HCT116 (cell line): ENCODE results near the gene ZNF516. TPM values are rescaled to one million over a fixed set of nuclear protein-coding genes. Genes with fewer than 3 reads are reported as not detected.

Experiments used
- ATAC-seq: fragments of 200-7000 bp; cut with Tn5 transposase; 2 replicates; pipeline ENCODE4 v1.9.1; 2020; ENCODE audit warnings: mild to moderate bottlenecking, moderate library complexity
- BruUV-seq: library from RNA; stranded (reverse); fragments of 400-500 nt; replicated peaks from 2 replicates; lab custom pipeline; 2021; lab: Mats Ljungman, UMichigan
- CTCF ChIA-PET: fragments of 300-600 bp; sonication (Branson Sonifier 250); formaldehyde crosslinking; loops from one replicate; lab custom pipeline; 2021; ENCODE audit warnings: antibody characterized with exemption; lab: Charles Lee
- POLR2A ChIA-PET: fragments of 300-600, 350-600 bp; sonication (Branson Sonifier 250); formaldehyde crosslinking; loops from one replicate; lab custom pipeline; 2021; ENCODE audit warnings: antibody characterized with exemption; lab: Charles Lee
- RAD21 ChIA-PET, 2 experiments: fragments of 300-600 bp; sonication (Branson Sonifier 250); formaldehyde crosslinking; loops; one replicate each; lab custom pipeline; 2023; ENCODE audit warnings: low total read pairs in 2 of 2; ENCODE audit not compliant: uncharacterized antibody in 2 of 2, unreplicated experiment in 2 of 2, low non-redundant PET in 1 of 2; lab: Charles Lee
- DNase-seq: peaks from one replicate; pipeline ENCODE4 v3.0.0-alpha.2; 2010; ENCODE audit warnings: low read depth, low spot score
- H2AFZ ChIP-seq: fragments of 200-600 bp; shearing (Covaris generic), sonication (generic); 2 replicates; pipeline ENCODE4 v1.6.1; 2017; ENCODE audit warnings: low read depth, mixed run types, mixed read lengths, antibody characterized with exemption, low read length; ENCODE audit not compliant: poor library complexity, severe bottlenecking
- H3K27ac ChIP-seq: 2 replicates; pipeline ENCODE4 v1.5.1; 2012; ENCODE audit warnings: low read depth, low read length
- H3K27me3 ChIP-seq: fragments of 200-600 bp; sonication (generic); 2 replicates; pipeline ENCODE4 v1.6.1; 2016; ENCODE audit warnings: mixed run types, low read length, mixed read lengths; ENCODE audit not compliant: insufficient read depth
- H3K36me3 ChIP-seq, 2 experiments: fragments of 200-500 bp in 1 of 2; fragments of 200-600 bp in 1 of 2; sonication (Bioruptor generic) in 1 of 2; sonication (generic) in 1 of 2; 2 replicates each; pipeline versions ENCODE4 v1.5.1 to v1.6.1; 2014 to 2016; ENCODE audit warnings: low read length in 2 of 2, inconsistent platforms in 1 of 2, mixed read lengths in 1 of 2, mixed run types in 1 of 2; ENCODE audit not compliant: insufficient read depth in 2 of 2, control insufficient read depth in 1 of 2
- H3K4me1 ChIP-seq, 2 experiments: fragments of 200-600 bp in 1 of 2; sonication (generic) in 1 of 2; 2 replicates each; pipeline versions ENCODE4 v1.5.1 to v1.6.1; 2012 to 2017; ENCODE audit warnings: low read length in 2 of 2, inconsistent platforms in 1 of 2, mild to moderate bottlenecking in 1 of 2, mixed read lengths in 1 of 2, mixed run types in 1 of 2, moderate library complexity in 1 of 2; ENCODE audit not compliant: insufficient read depth in 2 of 2, control insufficient read depth in 1 of 2
- H3K4me2 ChIP-seq: fragments of 200-600 bp; sonication (generic); 2 replicates; pipeline ENCODE4 v1.6.1; 2017; ENCODE audit warnings: mixed run types, low read length, mixed read lengths
- H3K4me3 ChIP-seq, 2 experiments: fragments of 200-600 bp in 1 of 2; sonication (generic) in 1 of 2; replicated peaks in 1 of 2; 2 replicates each; pipeline ENCODE4 v1.5.1; 2011 to 2016; ENCODE audit warnings: low read length in 2 of 2, control low read depth in 1 of 2, low read depth in 1 of 2, mild to moderate bottlenecking in 1 of 2, mixed read lengths in 1 of 2, mixed run types in 1 of 2
- H3K79me2 ChIP-seq: fragments of 200-600 bp; sonication (generic); 2 replicates; pipeline ENCODE4 v1.6.1; 2017; ENCODE audit warnings: mild to moderate bottlenecking, mixed run types, low read length, moderate library complexity, mixed read lengths; ENCODE audit not compliant: insufficient read depth
- H3K9ac ChIP-seq: fragments of 200-600 bp; sonication (generic); 2 replicates; pipeline ENCODE4 v1.6.1; 2016; ENCODE audit warnings: low read length, mixed read lengths
- H3K9me2 ChIP-seq: fragments of 200-600 bp; sonication (generic), shearing (Covaris generic); 2 replicates; pipeline ENCODE4 v1.6.1; 2017; ENCODE audit warnings: mixed run types, mild to moderate bottlenecking, moderate library complexity; ENCODE audit not compliant: insufficient read depth
- H3K9me3 ChIP-seq, 2 experiments: fragments of 200-500 bp in 1 of 2; fragments of 200-600 bp in 1 of 2; sonication (Bioruptor generic) in 1 of 2; sonication (generic) in 1 of 2; 2 replicates each; pipeline ENCODE4 v1.6.1; 2014 to 2017; ENCODE audit warnings: low read length in 2 of 2, mixed read lengths in 2 of 2, inconsistent platforms in 1 of 2, low read depth in 1 of 2, mild to moderate bottlenecking in 1 of 2, mixed run types in 1 of 2, moderate library complexity in 1 of 2; ENCODE audit not compliant: control insufficient read depth in 1 of 2, insufficient read depth in 1 of 2
- H4K20me1 ChIP-seq: fragments of 200-600 bp; sonication (generic), shearing (Covaris generic); 2 replicates; pipeline ENCODE4 v1.6.1; 2017; ENCODE audit warnings: mixed run types, mild to moderate bottlenecking, moderate library complexity; ENCODE audit not compliant: insufficient read depth
- EGR1 ChIP-seq: IDR thresholded peaks from 2 replicates; pipeline ENCODE4 v1.6.1; 2012; ENCODE audit warnings: low read depth
- POLR2A ChIP-seq: IDR thresholded peaks from 2 replicates; pipeline ENCODE4 v1.7.0; 2011; ENCODE audit warnings: borderline replicate concordance; ENCODE audit not compliant: insufficient read depth, insufficient read length; ENCODE audit errors: extremely low read depth
- REST ChIP-seq: IDR thresholded peaks from 2 replicates; pipeline ENCODE4 v1.6.1; 2012; ENCODE audit warnings: low read depth
- SIN3A ChIP-seq: IDR thresholded peaks from 2 replicates; pipeline ENCODE4 v1.6.1; 2012; ENCODE audit warnings: low read depth
- TCF7L2 ChIP-seq: IDR thresholded peaks from 2 replicates; pipeline ENCODE4 v1.7.0; 2011; ENCODE audit warnings: borderline replicate concordance, inconsistent platforms; ENCODE audit not compliant: insufficient read depth, insufficient read length; ENCODE audit errors: extremely low read depth
- intact Hi-C: fragments of 100-400 bp; cut with micrococcal nuclease; formaldehyde crosslinking; loops from 2 replicates; pipeline ENCODE4 v1.10.0; 2022
- total RNA-seq: library from RNA; stranded (reverse); gene quantifications from one replicate; pipeline ENCODE4 v1.2.1, GENCODE V29; 2021; ENCODE audit not compliant: unreplicated experiment

The ZNF516 gene
- total RNA-seq, 1 experiment from 2014 or later, result 32.0 TPM

GRCh38 chr18:76368271-76368670 is 126.8 kb downstream of the ZNF516 start (continued):
- TF ChIP-seq REST, result no peak
- no peak for TF ChIP-seq EGR1

DNA sequence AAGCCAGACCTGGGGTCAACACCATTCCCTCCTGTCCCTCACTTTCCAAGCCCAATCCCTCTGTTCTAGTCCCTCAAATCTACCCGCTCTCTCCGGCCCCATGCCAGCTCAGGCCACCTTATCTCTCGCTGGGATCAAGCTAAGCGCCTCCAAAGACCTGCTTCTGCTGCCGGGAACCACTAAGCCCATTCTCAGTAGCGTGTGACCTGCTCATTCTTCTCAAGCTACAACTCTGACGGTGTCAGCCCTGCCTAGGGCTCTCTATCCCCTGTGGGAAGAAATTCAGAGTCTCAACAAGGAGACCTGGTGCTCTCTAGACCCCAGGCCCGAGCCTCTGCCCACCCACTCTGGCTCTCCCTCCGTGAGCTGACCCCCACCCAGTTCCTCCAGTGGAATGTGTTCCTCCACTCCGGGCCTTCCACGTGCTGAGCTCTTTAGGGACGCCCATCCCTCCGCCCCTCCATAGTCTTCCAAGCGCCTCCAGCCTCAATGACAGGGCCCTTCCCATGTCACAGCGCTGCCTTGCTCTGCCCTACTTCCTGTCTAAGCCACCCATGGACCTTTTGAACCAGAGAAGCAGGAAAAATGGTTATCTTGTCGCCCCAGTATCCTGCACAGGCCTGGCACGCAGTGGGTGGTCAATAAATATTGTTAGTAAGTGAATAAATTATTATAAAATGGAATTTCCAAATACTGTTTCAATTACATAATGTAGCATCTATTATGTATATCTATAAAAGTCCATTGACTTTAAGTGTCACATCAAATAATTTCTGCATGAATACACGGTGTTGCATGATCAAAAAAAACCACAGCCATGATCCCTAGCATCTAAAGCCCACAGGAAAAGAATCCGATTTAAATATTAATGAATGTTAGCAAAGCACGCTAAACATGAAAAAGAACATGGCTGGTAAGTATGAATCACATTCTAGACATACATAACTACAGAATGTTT is 127.6 kb downstream of the ZNF516 start:
- POLR2A ChIA-PET, result no interaction called here

More for the DNA sequence above, 127.6 kb downstream of the ZNF516 start:
- Histone ChIP-seq H3K4me3 (no peak overlapping the region), H3K27me3 (no peaks in the 10 kb centered on the region), H4K20me1 (no peaks in the 10 kb centered on the region), H3K79me2 (no peaks in the 10 kb centered on the region), H3K9me2 (no peaks in the 10 kb centered on the region), H3K4me2 (no peak overlapping the region), H3K4me1 (no peaks in the 10 kb centered on the region), H3K9ac (no peak overlapping the region), H2AFZ (no peak overlapping the region), H3K9me3 (no peaks in the 10 kb centered on the region), H3K27ac (no peak overlapping the region), H3K36me3 (no peaks in the 10 kb centered on the region; a peak in 1 of 4 replicates)
- no peak for ATAC-seq
- CTCF ChIA-PET, result interaction anchor here (1.0 kb wide), 1 partner anchor 14 kb away, joined by 3 read pairs; no protein-coding TSS in a partner anchor
- RAD21 ChIA-PET, result no interaction called here
- TF ChIP-seq POLR2A (no peak), TCF7L2 (no peak), SIN3A (no peak)
- intact Hi-C loops, result no loop called here
- no peak for DNase-seq
- BruUV-seq, result no TSS peak
